GM18951 (cell line): Measurements from ENCODE around the gene SHOC1.

Source experiments
- POLR2A ChIP-seq: IDR thresholded peaks from 4 replicates; pipeline ENCODE4 v1.6.1; 2011; ENCODE audit warnings: mild to moderate bottlenecking; ENCODE audit not compliant: insufficient read length, insufficient read depth; ENCODE audit errors: extremely low read depth
- in situ Hi-C: fragments of 300-500 bp; cut with MboI; formaldehyde crosslinking; loops from one replicate; pipeline ENCODE4 v1.12.0; 2022; ENCODE audit warnings: low sequenced_read_pairs, mixed read lengths, inconsistent platforms; ENCODE audit not compliant: unreplicated experiment

SHOC1 gene

GRCh38 chr9:111794835-111795556 lies at the start of gene SHOC1:
TSS of gene SHOC1 (minus strand) at chr9:111794937. CDS start at chr9:111791418, 3,519 bp downstream.
- in situ Hi-C loops: no loop called here
- no peak for TF ChIP-seq POLR2A

- in situ Hi-C loops: no loop called here
- TF ChIP-seq POLR2A: no peak
These were observed 49.2 kb upstream of the SHOC1 start for GRCh38 chr9:111843971-111844370.

- TF ChIP-seq POLR2A: no peak
- in situ Hi-C loops: no loop called here
These were observed 47.6 kb upstream of the SHOC1 start for GRCh38 chr9:111842313-111842712.

DNA sequence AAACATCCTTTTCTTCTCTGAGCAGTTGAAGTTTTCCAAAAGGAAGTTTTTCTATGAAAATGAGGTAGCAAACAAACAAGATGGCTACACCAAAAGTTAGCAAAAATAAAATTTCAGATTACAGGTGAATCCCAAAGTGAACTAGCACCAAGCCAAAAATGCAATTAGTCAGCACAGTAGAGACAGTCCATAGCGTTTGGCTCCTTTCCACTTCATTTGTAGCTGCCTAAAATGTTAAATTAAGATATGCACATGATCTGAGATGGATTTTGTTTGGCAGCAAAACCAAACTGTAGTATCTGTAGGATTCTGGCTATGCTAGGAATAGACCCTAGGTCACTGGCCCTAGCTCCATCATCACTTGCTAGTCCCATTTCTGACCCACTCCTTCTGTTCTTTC lies 45.7 kb upstream of the SHOC1 start:
- no peak for TF ChIP-seq POLR2A
- in situ Hi-C loops: no loop called here

GRCh38 chr9:111839987-111840386 lies 45.2 kb upstream of the SHOC1 start:
- in situ Hi-C loops: no loop called here

DNA sequence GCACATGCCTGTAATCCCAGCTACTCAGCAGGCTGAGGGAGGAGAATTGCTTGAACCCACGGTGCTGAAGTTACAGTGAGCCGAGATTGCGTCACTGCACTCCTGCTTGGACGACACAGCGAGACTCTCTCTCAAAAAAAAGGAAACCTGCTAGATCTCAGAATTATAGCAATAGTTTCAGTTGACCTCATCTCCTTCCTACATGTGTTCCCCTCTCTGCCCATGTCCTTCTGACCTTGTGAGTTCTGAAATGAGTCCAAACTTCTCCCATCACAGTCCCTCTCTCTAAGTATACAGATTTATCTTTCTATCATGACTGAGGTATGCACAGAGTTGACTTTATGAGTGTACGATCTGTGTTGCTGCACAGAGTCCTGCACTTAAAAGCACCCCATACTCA lies 44.6 kb upstream of the SHOC1 start:
- in situ Hi-C loops: no loop called here
- TF ChIP-seq POLR2A: no peak

More at GRCh38 chr9:111839987-111840386, 45.2 kb upstream of the SHOC1 start:
- no peak for TF ChIP-seq POLR2A

DNA sequence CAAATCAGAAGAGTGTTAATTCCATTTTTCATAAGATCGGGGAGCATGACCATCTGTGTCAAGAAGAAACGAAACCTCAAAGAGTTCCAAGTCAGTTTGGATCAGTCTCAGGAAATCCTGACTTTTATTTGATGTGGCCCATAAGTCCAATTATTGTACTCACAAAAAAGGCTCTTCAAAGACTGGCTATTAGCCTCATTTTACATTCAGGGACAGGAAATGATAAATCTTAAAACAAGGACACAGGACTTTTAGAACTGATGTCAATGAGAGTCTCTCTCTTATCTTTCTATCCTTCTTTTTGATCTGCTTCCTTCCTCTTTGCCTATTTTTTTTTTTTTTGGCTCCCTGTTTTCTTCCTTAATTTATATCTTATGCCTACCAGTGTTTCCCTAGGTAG lies 43.7 kb upstream of the SHOC1 start:
- in situ Hi-C loops: no loop called here
- TF ChIP-seq POLR2A: no peak

GRCh38 chr9:111836311-111836710 lies 41.6 kb upstream of the SHOC1 start:
- TF ChIP-seq POLR2A: no peak
- in situ Hi-C loops: no loop called here

DNA sequence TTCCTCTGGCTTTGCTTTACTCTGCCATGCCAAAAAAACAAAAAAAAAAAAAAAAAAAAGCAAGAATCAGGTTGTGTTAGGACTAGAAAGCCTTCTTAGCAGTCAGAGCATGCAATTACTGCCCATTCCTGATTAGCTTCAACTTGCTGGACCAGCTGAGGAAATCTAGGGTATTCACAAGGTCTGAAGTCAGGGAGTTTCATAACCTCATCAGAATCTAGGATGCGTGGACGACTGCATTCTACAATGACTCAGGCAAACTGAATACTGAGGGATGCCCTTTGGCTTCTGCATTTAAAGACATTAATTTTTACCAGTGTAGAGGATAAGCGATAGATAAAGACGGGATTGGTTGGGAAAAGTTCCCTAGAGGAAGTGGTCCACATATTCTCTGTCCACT lies 39.2 kb upstream of the SHOC1 start:
- TF ChIP-seq POLR2A: no peak
- in situ Hi-C loops: no loop called here

DNA sequence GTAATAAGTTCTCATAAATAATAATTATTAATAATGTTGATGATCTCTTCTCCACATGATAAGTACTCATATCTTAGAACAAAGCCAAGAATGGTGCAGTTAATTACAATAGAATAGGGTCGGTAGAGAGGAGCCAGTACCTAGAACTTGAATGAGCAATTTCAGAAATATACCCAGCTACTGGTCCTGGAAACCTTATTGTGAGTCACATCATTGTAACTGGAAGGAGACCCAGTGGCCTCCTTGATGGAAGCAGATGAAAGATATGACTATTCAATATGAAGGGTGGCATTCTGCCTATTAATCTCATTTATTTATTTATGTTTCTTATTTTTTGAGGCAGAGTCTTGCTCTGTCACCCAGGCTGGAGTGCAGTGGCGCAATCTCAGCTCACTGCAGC lies 37.7 kb upstream of the SHOC1 start:
- in situ Hi-C loops: no loop called here
- TF ChIP-seq POLR2A: no peak

DNA sequence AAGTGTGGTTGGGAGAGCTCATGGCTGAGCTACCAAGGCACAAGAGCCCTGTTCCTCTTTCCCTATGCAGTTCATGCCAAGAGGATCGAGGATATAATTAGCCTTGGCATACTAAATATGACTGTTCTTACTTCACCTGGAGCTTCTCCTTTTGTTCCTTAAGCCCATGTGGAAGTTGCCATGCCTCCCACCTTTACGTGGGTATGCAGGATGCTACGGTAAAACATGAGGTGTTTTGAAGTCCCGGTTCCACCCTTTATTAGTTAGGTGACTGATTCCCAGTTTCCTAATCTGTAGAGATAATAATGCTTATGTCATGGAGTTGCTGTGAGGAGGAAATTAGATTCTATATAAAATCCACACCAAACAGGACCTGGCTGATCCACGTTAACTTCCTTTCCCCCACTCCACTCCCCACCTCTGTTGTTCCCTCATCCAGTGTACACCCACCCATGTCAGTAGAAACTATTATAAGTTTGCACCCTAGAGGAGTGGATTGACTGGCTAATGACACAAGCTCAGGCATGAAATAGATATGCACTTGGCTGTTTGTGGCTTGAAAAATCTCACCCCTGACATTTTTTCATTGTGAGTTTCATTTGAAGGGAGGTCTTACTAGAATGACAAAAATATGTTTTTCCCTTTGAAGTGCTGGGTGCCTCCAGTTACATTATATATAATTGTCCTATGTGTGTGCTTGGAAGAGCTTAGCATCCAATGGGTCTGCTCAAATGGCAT lies 36.8 kb upstream of the SHOC1 start:
- TF ChIP-seq POLR2A: no peak

DNA sequence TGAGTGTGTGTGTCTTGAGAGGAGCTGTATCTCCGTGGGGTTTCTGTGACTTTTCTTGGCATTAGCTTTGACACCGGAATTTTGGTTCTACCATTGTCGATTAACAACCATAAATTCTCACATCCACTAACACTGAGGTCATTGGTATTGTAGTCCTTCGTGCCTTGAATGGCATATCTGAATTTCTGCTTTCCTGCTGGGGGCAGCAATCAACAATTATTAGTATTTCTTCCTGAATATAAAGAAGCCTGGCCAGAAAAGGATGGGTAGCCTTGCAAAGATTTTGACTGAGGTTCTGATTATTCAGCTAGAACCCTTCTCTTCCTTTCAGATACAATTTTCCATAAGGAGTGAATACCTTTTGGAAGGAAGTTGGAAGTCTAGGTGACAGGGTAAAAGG lies 33.5 kb upstream of the SHOC1 start:
- TF ChIP-seq POLR2A: no peak
- in situ Hi-C loops: no loop called here

More for the DNA sequence above, 36.8 kb upstream of the SHOC1 start:
- in situ Hi-C loops: no loop called here

DNA sequence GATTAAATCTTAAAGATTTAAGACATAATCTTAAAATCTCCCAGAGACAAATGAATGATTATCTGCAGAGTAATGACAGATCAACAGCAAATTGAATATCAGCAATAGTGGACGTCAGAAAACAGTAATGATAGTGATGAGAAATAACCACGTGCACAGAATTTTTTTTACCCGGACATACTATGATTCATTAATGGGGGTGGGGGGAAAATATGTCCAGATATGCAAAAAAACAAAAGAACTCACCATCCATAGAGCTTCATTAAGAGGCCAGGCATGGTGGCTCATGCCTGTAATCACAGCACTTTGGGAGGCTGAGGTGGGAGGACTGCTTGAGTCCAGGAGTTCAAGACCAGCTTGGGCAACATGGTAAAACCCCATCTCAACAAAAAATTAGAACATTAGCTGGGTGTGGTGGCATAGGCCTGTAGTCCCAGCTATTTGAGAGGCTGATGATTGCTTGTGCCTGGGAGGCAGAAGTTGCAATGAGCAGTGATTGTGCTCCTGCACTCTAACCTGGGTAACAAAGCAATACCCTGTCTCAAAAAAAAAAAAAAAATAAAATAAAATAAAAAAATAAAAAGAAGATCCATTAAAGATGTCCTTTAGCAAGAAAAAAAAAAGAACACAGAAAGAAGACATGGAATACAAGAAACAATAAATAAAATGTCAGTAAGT lies 30.9 kb upstream of the SHOC1 start:
- TF ChIP-seq POLR2A: no peak
- in situ Hi-C loops: no loop called here
